ENCODE data around the gene LGALS8. TPM values are rescaled to one million over a fixed set of nuclear protein-coding genes. Genes with fewer than 3 reads are reported as not detected.

The LGALS8 gene
- total RNA-seq, 1 donor from 2014 or later = 45.8 TPM

DNA sequence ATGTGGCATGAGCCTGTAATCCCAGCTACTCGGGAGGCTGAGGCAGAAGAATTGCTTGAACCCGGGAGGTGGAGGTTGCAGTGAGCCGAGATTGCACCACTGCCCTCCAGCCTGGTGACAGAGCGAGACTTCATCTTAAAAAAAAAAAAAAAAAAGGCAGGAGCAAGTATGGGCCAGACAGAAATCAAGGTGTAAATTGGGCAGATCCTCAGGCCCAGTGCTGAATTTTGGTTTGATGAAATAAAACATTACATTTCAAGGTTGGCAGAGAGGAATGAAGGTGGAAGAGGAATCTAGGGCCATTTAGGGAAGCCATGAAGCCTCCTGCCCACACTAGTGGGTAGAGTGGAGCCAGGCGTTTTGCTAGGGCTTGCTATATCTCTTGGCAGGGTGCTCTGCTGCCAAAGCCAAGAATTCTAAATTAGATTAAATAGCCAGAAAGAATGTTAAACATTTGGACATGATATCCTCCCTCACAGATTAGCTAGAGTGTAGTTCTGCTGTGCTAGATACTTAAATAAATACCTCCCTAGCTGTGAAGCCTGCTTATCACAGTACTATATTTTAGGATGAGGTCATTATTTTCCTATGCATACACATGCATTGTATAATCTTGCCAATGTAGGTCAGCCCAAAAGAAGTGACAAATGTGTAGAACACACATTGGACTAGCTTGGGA lies 16.6 kb upstream of the LGALS8 start:
- intact Hi-C loops (cut with DNase I) = no loop called here
- H3K27ac ChIP-seq = peak overlapping the region in 1 of 2 donors; percentile 10

GRCh38 chr1:236508593-236509027 lies 15.2 kb upstream of the LGALS8 start:
- intact Hi-C loops (cut with DNase I) = no loop called here
- no peak overlapping the region for H3K4me3 ChIP-seq
- H3K9me3 ChIP-seq = no peaks in the 10 kb centered on the region
- peaks cover 0 to 5% of the 10 kb centered on the region in 2 donors for H3K4me1 ChIP-seq
- no peaks in the 10 kb centered on the region for H3K27me3 ChIP-seq
- no peak for TF ChIP-seq CTCF (IDR thresholded peaks at IDR 0.05)
- H3K36me3 ChIP-seq = no peaks in the 10 kb centered on the region
- H3K27ac ChIP-seq = no peak overlapping the region
- DNase-seq (ENCODE audit: low spot score in 2 of 2) = no peak

More for the DNA sequence above, 16.6 kb upstream of the LGALS8 start:
- Histone ChIP-seq H3K27me3 (no peaks in the 10 kb centered on the region), H3K9me3 (no peaks in the 10 kb centered on the region), H3K4me1 (peaks cover 0 to 12% of the 10 kb centered on the region in 2 donors), H3K4me3 (no peak overlapping the region), H3K36me3 (no peaks in the 10 kb centered on the region)
- TF ChIP-seq CTCF (IDR thresholded peaks at IDR 0.05) = no peak
- DNase-seq (ENCODE audit: low spot score in 2 of 2) = no peak

DNA sequence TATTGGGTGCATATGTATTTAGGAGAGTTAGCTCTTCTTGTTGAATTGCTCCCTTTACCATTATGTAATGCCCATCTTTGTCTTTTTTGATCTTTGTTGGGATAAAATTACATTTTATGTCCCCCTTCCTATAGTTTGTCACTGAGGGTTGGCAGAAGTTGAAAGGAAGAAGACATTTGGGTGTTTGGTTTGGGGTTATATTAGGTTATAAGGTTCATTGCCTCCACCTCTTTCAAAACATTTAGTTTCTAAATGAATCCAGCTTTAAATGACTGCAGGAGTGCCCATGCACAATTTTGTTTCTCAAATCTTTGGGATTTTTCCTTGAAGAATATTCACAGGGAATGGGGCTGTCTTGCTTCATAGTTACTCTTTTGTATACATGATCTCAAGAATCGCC lies 14.6 kb upstream of the LGALS8 start:
- H3K4me3 ChIP-seq = no peak overlapping the region
- intact Hi-C loops (cut with DNase I) = no loop called here
- H3K27me3 ChIP-seq = no peaks in the 10 kb centered on the region
- no peaks in the 10 kb centered on the region for H3K9me3 ChIP-seq
- no peaks in the 10 kb centered on the region for H3K36me3 ChIP-seq
- TF ChIP-seq CTCF (IDR thresholded peaks at IDR 0.05) = no peak
- no peak overlapping the region for H3K27ac ChIP-seq
- no peak for DNase-seq (ENCODE audit: low spot score in 2 of 2)
- peaks cover 0 to 5% of the 10 kb centered on the region in 2 donors for H3K4me1 ChIP-seq

- intact Hi-C loops (cut with DNase I) = no loop called here
- no peak for DNase-seq (ENCODE audit: low spot score in 2 of 2)
- Histone ChIP-seq H3K27me3 (no peaks in the 10 kb centered on the region), H3K4me1 (peaks cover 0 to 5% of the 10 kb centered on the region in 2 donors), H3K36me3 (no peaks in the 10 kb centered on the region), H3K4me3 (no peak overlapping the region), H3K27ac (no peak overlapping the region), H3K9me3 (no peaks in the 10 kb centered on the region)
- TF ChIP-seq CTCF (IDR thresholded peaks at IDR 0.05) = no peak
Observed at GRCh38 chr1:236509647-236510401, 14.0 kb upstream of the LGALS8 start.

DNA sequence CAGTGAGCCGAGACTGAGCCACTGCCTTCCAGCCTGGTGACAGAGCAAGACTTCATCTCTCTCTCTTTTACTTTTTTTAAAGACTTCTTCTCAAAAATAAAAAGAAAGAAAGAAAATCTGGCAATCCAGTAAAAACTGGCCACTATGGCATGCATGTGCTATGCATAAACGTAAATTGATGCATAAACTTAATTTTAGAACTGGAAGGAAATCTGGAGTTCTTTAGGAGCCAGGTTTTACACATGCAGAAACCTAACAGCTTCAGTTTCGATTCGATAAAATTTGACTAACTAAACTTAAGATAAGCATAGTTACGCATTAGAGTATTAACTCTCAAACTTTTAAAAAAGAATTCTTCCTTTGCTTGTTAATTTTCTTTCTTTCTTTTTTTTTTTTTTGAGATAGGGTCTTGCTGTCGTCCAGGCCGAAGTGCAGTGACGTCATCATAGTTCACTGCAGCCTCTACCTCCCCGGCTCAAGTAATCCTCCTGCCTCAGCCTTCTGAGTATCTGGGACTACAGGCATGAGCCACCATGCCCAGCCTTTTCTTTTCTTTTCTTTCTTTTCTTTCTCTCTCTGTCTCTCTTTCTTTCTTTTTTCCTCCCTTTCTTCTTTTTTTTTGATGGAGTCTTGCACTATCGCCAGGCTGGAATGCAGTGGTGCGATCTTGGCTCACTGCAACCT lies 11.9 kb upstream of the LGALS8 start:
- DNase-seq (ENCODE audit: low spot score in 2 of 2) = no peak
- H3K4me1 ChIP-seq = peaks cover 0 to 12% of the 10 kb centered on the region in 2 donors
- no peaks in the 10 kb centered on the region for H3K27me3 ChIP-seq
- no peak for TF ChIP-seq CTCF (IDR thresholded peaks at IDR 0.05)
- peak overlapping the region in 1 of 2 donors; percentile 34 for H3K4me3 ChIP-seq
- intact Hi-C loops (cut with DNase I) = no loop called here
- no peaks in the 10 kb centered on the region for H3K36me3 ChIP-seq
- no peaks in the 10 kb centered on the region for H3K9me3 ChIP-seq
- H3K27ac ChIP-seq = peak overlapping the region in 1 of 2 donors; percentile 6
